ENCODE data around the gene ZBTB9.
"Not testable (repeated sequence)": the region's sequence is repeated elsewhere in the genome, so short reads cannot be mapped to it uniquely, and the experiment has no call there.

Gene ZBTB9

DNA sequence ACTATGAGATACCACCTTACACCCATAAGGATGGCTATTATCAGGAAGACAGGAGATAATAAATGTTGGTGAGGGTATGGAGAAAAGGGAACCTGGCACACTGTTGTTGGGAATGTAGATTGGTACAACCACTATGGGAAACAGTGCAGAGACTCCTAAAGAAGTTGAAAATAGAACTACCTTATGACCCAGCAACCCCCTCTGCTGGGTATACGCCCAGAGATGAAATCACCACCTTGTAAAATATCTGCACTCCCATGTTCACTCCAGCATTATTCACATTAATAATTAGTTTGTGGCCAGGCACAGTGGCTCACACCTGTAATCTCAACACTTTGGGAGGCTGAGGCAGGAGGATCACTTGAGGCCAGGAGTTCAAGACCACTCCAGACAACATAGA is 26.8 kb downstream of the ZBTB9 start:
- Histone ChIP-seq H3K4me3 (replicated peaks; ENCODE audit: low read depth, low read length) (no peak overlapping the region), H3K27me3 (replicated peaks; ENCODE audit: control insufficient read depth, insufficient read depth, low read length) (no peaks in the 10 kb centered on the region), H3K36me3 (ENCODE audit: control insufficient read depth, insufficient read depth, low read length) (no peaks in the 10 kb centered on the region)
- TF ChIP-seq, protein P1, sequence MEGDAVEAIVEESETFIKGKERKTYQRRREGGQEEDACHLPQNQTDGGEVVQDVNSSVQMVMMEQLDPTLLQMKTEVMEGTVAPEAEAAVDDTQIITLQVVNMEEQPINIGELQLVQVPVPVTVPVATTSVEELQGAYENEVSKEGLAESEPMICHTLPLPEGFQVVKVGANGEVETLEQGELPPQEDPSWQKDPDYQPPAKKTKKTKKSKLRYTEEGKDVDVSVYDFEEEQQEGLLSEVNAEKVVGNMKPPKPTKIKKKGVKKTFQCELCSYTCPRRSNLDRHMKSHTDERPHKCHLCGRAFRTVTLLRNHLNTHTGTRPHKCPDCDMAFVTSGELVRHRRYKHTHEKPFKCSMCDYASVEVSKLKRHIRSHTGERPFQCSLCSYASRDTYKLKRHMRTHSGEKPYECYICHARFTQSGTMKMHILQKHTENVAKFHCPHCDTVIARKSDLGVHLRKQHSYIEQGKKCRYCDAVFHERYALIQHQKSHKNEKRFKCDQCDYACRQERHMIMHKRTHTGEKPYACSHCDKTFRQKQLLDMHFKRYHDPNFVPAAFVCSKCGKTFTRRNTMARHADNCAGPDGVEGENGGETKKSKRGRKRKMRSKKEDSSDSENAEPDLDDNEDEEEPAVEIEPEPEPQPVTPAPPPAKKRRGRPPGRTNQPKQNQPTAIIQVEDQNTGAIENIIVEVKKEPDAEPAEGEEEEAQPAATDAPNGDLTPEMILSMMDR (IDR thresholded peaks at IDR 0.05; ENCODE audit: insufficient read depth, low read length, poor library complexity, severe bottlenecking) = peak; percentile 5
- DNase-seq (ENCODE audit: extremely low read depth, insufficient read length) = no peak

DNA sequence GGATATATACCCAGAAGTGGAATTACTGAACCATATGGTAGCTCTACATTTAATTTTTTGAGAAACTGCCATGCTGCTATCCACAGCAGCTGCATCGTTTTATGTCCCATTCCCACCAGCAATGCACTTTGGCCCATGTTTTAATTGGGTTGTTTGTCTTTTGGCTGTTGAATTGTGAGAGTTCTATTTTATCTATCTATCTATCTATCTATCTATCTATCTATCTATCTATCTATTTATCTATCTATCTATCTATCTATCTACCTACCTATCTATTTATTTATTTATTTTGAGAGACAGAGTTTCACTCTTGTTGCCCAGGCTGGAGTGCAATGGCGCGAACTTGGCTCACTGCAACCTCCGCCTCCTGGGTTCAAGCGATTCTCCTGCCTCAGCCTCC is 28.2 kb downstream of the ZBTB9 start:
- not testable (repeated sequence) for H3K4me3 ChIP-seq (replicated peaks; ENCODE audit: low read depth, low read length); H3K36me3 ChIP-seq (ENCODE audit: control insufficient read depth, insufficient read depth, low read length); H3K27me3 ChIP-seq (replicated peaks; ENCODE audit: control insufficient read depth, insufficient read depth, low read length); DNase-seq (ENCODE audit: extremely low read depth, insufficient read length)

DNA sequence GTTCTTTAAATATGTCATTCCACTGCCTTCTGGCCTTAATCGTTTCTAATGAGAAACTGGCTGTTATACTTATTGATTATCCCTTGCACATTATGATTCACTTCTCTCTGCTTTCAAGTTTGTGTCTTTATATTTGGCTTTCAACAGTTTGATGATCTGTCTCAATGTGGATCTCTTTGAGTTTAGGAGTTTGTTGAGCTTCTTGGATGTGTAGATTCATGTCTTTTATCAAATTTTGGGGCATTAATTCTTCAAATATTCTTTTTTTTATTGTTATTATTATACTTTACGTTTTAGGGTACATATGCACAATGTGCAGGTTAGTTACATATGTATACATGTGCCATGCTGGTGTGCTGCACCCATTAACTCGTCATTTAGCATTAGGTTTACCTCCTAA is 29.3 kb downstream of the ZBTB9 start:
- Histone ChIP-seq H3K36me3 (ENCODE audit: control insufficient read depth, insufficient read depth, low read length) (no peaks in the 10 kb centered on the region), H3K27me3 (replicated peaks; ENCODE audit: control insufficient read depth, insufficient read depth, low read length) (no peaks in the 10 kb centered on the region), H3K4me3 (replicated peaks; ENCODE audit: low read depth, low read length) (no peak overlapping the region)
- no peak for DNase-seq (ENCODE audit: extremely low read depth, insufficient read length)
- TF ChIP-seq, protein P1 (IDR thresholded peaks at IDR 0.05; ENCODE audit: insufficient read depth, low read length, poor library complexity, severe bottlenecking) = no peak

DNA sequence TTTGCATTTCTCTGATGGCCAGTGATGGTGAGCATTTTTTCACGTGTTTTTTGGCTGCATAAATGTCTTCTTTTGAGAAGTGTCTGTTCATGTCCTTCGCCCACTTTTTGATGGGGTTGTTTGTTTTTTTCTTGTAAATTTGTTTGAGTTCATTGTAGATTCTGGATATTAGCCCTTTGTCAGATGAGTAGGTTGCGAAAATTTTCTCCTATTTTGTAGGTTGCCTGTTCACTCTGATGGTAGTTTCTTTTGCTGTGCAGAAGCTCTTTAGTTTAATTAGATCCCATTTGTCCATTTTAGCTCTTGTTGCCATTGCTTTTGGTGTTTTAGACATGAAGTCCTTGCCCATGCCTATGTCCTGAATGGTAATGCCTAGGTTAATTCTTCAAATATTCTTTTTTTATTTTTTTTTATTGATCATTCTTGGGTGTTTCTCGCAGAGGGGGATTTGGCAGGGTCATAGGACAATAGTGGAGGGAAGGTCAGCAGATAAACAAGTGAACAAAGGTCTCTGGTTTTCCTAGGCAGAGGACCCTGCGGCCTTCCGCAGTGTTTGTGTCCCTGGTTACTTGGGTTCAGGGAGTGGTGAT is 30.4 kb downstream of the ZBTB9 start:
- not testable (repeated sequence) for DNase-seq (ENCODE audit: extremely low read depth, insufficient read length); H3K4me3 ChIP-seq (replicated peaks; ENCODE audit: low read depth, low read length); H3K36me3 ChIP-seq (ENCODE audit: control insufficient read depth, insufficient read depth, low read length); H3K27me3 ChIP-seq (replicated peaks; ENCODE audit: control insufficient read depth, insufficient read depth, low read length)

DNA sequence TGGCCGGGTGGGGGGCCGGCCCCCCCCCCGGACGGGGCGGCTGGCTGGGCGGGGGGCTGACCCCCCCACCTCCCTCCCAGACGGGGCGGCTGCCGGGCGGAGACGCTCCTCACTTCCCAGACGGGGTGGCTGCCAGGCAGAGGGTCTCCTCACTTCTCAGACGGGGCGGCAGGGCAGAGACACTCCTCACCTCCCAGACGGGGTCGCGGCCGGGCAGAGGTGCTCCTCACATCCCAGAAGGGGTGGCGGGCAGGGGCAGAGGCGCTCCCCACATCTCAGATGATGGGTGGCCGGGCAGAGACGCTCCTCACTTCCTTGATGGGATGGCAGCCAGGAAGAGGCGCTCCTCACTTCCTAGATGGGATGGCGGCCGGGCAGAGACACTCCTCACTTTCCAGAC is 31.3 kb downstream of the ZBTB9 start:
- not testable (repeated sequence) for H3K36me3 ChIP-seq (ENCODE audit: control insufficient read depth, insufficient read depth, low read length); H3K4me3 ChIP-seq (replicated peaks; ENCODE audit: low read depth, low read length); DNase-seq (ENCODE audit: extremely low read depth, insufficient read length); H3K27me3 ChIP-seq (replicated peaks; ENCODE audit: control insufficient read depth, insufficient read depth, low read length)

DNA sequence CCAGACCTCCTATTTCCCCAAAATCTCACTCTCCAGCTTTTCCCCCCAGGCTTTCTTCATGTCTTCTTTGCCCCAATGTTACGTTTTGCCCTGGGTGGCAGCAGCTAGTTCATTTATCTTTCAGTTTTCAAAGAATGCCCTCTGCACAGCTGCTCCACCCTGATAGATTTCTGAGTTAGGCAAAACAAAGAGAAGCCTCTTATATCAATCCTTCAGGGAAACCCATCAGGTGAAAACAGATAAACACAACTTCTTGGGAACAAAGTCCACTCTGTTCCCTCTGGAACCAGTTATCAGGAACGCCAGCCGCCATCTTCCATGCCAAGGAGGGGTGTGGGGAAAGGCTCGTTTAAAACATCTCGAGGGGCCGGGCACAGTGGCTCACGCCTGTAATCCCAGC is 34.0 kb downstream of the ZBTB9 start:
- H3K36me3 ChIP-seq (ENCODE audit: control insufficient read depth, insufficient read depth, low read length) = no peaks in the 10 kb centered on the region
- H3K4me3 ChIP-seq (replicated peaks; ENCODE audit: low read depth, low read length) = no peak overlapping the region
- TF ChIP-seq, protein P1 (IDR thresholded peaks at IDR 0.05; ENCODE audit: insufficient read depth, low read length, poor library complexity, severe bottlenecking) = no peak
- DNase-seq (ENCODE audit: extremely low read depth, insufficient read length) = no peak
- no peaks in the 10 kb centered on the region for H3K27me3 ChIP-seq (replicated peaks; ENCODE audit: control insufficient read depth, insufficient read depth, low read length)

DNA sequence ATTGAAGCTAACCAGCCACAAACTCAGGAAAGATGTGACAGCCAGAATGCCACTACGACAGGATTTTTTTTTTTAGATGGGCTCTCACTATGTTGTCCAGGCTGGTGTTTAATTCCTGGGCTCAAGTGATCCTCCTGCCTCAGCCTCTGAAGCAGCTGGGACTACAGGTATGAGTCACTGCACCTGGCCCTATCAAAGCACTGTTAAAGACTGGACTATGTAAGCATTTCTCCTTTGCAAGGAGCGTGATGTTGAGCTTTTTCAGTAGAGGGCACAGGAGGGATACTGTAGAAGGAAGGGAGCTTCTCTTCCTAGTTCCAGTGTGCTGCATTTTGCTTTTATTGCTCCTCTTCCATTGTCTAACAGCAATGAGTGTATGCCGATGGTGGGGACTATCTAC is 35.8 kb downstream of the ZBTB9 start:
- H3K4me3 ChIP-seq (replicated peaks; ENCODE audit: low read depth, low read length) = no peak overlapping the region
- DNase-seq (ENCODE audit: extremely low read depth, insufficient read length) = no peak
- H3K27me3 ChIP-seq (replicated peaks; ENCODE audit: control insufficient read depth, insufficient read depth, low read length) = no peaks in the 10 kb centered on the region
- TF ChIP-seq, protein P1 (IDR thresholded peaks at IDR 0.05; ENCODE audit: insufficient read depth, low read length, poor library complexity, severe bottlenecking) = no peak
- H3K36me3 ChIP-seq (ENCODE audit: control insufficient read depth, insufficient read depth, low read length) = no peaks in the 10 kb centered on the region
